K562 (cell line): ENCODE data around the gene APOL2. TPM values are rescaled to one million over a fixed set of nuclear protein-coding genes. Genes with fewer than 3 reads are reported as not detected.

Source experiments
- FOXP4 ChIP-seq: sonication (generic); formaldehyde crosslinking; IDR thresholded peaks from 2 replicates; pipeline ENCODE4 v1.8.0; 2022; ENCODE audit warnings: mild to moderate bottlenecking, missing genetic modification reagents, borderline replicate concordance
- KDM5B ChIP-seq: fragments of 200-600 bp; sonication (generic); IDR thresholded peaks from 2 replicates; pipeline ENCODE4 v1.6.1; 2012; ENCODE audit warnings: low read depth, mild to moderate bottlenecking, moderate library complexity, low read length, control low read depth, inconsistent platforms; ENCODE audit not compliant: insufficient replicate concordance
- KLF6 ChIP-seq: fragments of 250-450 bp; sonication (Bioruptor Pico); IDR thresholded peaks from 2 replicates; pipeline ENCODE4 v1.4.0; 2020; ENCODE audit warnings: mild to moderate bottlenecking, moderate library complexity, borderline replicate concordance
- NBN ChIP-seq: fragments of 450-650 bp; IDR thresholded peaks from 2 replicates; pipeline ENCODE4 v1.6.1; 2016; ENCODE audit warnings: low read depth, mild to moderate bottlenecking
- NCOA6 ChIP-seq: fragments of 450-650 bp; IDR thresholded peaks from 2 replicates; pipeline ENCODE4 v1.6.1; 2017; ENCODE audit warnings: mild to moderate bottlenecking
- POLR2G ChIP-seq: fragments of 200-400 bp; formaldehyde crosslinking; IDR thresholded peaks from 2 replicates; pipeline ENCODE4 v1.6.1; 2017; ENCODE audit warnings: low read depth, mild to moderate bottlenecking, antibody characterized with exemption, low read length, moderate library complexity
- TBL1XR1 ChIP-seq, 2 experiments: IDR thresholded peaks; 2 replicates each; pipeline ENCODE4 v1.6.1; 2012; ENCODE audit warnings: improper control_type of control experiment in 2 of 2, low read length in 2 of 2, mild to moderate bottlenecking in 1 of 2
- TOE1 ChIP-seq, 2 experiments: fragments of 450-650 bp in 1 of 2; sonication (generic) in 1 of 2; formaldehyde crosslinking in 1 of 2; IDR thresholded peaks; 2 replicates each; pipeline versions ENCODE4 v1.7.1 to v1.8.0; 2016 to 2022; ENCODE audit warnings: borderline replicate concordance in 2 of 2, mild to moderate bottlenecking in 2 of 2, antibody characterized with exemption in 1 of 2, inconsistent platforms in 1 of 2, low read depth in 1 of 2, missing genetic modification reagents in 1 of 2, moderate library complexity in 1 of 2
- TSHZ1 ChIP-seq: fragments of 250-450 bp; sonication (Bioruptor Pico); IDR thresholded peaks from 2 replicates; pipeline ENCODE4 v1.4.0; 2020; ENCODE audit warnings: mild to moderate bottlenecking, moderate library complexity
- U2AF1 ChIP-seq: fragments of 200-400 bp; formaldehyde crosslinking; optimal IDR thresholded peaks from 2 replicates; pipeline ENCODE3; 2017; ENCODE audit warnings: mild to moderate bottlenecking, low read depth, low read length, moderate library complexity
- ZNF253 ChIP-seq: fragments of 250-450 bp; sonication (Bioruptor Pico); conservative IDR thresholded peaks from 2 replicates; pipeline ENCODE4 v1.6.1; 2021; ENCODE audit warnings: mild to moderate bottlenecking
- ZNF707 ChIP-seq: fragments of 250-450 bp; sonication (Bioruptor Pico); conservative IDR thresholded peaks from 2 replicates; pipeline ENCODE4 v1.8.0; 2022; ENCODE audit warnings: inconsistent platforms, mild to moderate bottlenecking, moderate library complexity
- polyA plus RNA-seq, 8 experiments: library from polyadenylated mRNA; depleted of rRNA in 4 of 8; stranded (reverse) in 5 of 8; unstranded in 3 of 8; fragments of >200 nt; fragmentation: Nextera tagmentation in 2 of 8; fragmentation: Illumina TruSeq in 1 of 8; extraction: Ambion mirVana in 2 of 8; extraction: Trizol in 1 of 8; gene quantifications; 2 replicates each; pipeline versions ENCODE4 v1.2.1 to v1.2.3, GENCODE V29; 2011 to 2014; ENCODE audit warnings: inconsistent platforms in 1 of 8, missing spikeins in 1 of 8
- total RNA-seq, 7 experiments: library from RNA; depleted of rRNA in 6 of 7; stranded (reverse); fragments of >200 nt in 6 of 7; fragmentation: Illumina TruSeq in 2 of 7; extraction: Trizol in 2 of 7; gene quantifications; 2 replicates each; pipeline versions ENCODE4 v1.2.1 to v1.2.3, GENCODE V29; 2011 to 2021; ENCODE audit warnings: low replicate concordance in 1 of 7
- TF ChIP-seq, protein P1 (sequence below), 2 experiments: fragments of 450-650 bp; IDR thresholded peaks; 2 replicates each; pipeline ENCODE4 v1.6.1; 2016
- TF ChIP-seq, protein P2 (sequence below), 3 experiments: fragments of 200-800 bp in 1 of 3; fragments of 250-450 bp in 1 of 3; fragments of 450-650 bp in 1 of 3; sonication (Bioruptor Pico) in 1 of 3; sonication (Bioruptor generic) in 1 of 3; formaldehyde crosslinking in 1 of 3; IDR thresholded peaks; 2 replicates each; pipeline versions ENCODE4 v1.6.1 to v1.8.0; 2016 to 2022; ENCODE audit warnings: mild to moderate bottlenecking in 2 of 3, missing genetic modification characterization in 2 of 3, missing compliant biosample characterization in 1 of 3, moderate library complexity in 1 of 3

Gene APOL2
- total and polyA plus RNA-seq, 9 of the 15 experiments (the other 6 are each of a cell fraction or from before 2014, with no cell fraction given) = 2.7 to 10.6 (median 8.9) TPM

DNA sequence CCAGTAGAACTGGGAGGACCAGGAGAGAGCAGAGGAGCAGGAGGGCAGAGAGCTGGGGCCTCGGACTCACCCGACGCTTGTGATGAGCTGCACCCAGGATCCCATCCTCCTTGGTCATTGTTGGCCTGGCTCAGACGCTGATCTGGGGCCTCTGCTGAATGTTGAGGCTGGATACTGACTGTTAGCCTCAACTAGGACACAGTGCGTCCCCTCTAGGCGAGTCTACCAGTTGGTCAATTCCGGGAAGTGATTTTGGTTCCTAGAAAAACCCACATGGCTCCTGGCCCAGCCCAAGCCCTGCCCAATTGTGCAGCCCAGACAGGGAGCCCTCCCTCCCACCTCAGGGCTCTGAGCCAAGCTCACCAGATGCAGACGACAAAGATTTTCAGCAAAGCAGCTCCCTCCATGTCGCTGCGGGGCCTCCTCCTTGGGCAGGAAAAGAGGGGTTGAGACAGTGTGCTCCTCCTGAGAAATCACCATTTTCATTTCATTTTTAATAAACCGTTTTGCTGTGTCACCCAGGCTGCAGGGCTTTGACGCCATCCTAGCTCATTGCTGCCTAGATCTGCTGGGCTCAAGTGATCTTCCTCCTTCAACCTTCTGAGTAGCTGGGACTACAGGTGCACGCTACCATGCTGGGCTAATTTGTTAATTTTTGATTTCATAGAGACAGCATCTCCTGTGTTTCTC, 37.6 kb downstream of the APOL2 start, which contains the start of gene APOL4 (continued):
- TF ChIP-seq, protein P1, sequence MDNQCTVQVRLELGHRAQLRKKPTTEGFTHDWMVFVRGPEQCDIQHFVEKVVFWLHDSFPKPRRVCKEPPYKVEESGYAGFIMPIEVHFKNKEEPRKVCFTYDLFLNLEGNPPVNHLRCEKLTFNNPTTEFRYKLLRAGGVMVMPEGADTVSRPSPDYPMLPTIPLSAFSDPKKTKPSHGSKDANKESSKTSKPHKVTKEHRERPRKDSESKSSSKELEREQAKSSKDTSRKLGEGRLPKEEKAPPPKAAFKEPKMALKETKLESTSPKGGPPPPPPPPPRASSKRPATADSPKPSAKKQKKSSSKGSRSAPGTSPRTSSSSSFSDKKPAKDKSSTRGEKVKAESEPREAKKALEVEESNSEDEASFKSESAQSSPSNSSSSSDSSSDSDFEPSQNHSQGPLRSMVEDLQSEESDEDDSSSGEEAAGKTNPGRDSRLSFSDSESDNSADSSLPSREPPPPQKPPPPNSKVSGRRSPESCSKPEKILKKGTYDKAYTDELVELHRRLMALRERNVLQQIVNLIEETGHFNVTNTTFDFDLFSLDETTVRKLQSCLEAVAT (IDR thresholded peaks at IDR 0.05) = peak in 1 of 2 experiments; percentile 89; a peak in 2 of 4 replicates
- TF ChIP-seq ZNF707 (CRISPR knock-in tag) = no peak
- 0 out of 2 replicates have a peak, but pooled peaks have one; percentile 37 for TF ChIP-seq NCOA6
- no peak for TF ChIP-seq U2AF1
- TF ChIP-seq, protein P2, sequence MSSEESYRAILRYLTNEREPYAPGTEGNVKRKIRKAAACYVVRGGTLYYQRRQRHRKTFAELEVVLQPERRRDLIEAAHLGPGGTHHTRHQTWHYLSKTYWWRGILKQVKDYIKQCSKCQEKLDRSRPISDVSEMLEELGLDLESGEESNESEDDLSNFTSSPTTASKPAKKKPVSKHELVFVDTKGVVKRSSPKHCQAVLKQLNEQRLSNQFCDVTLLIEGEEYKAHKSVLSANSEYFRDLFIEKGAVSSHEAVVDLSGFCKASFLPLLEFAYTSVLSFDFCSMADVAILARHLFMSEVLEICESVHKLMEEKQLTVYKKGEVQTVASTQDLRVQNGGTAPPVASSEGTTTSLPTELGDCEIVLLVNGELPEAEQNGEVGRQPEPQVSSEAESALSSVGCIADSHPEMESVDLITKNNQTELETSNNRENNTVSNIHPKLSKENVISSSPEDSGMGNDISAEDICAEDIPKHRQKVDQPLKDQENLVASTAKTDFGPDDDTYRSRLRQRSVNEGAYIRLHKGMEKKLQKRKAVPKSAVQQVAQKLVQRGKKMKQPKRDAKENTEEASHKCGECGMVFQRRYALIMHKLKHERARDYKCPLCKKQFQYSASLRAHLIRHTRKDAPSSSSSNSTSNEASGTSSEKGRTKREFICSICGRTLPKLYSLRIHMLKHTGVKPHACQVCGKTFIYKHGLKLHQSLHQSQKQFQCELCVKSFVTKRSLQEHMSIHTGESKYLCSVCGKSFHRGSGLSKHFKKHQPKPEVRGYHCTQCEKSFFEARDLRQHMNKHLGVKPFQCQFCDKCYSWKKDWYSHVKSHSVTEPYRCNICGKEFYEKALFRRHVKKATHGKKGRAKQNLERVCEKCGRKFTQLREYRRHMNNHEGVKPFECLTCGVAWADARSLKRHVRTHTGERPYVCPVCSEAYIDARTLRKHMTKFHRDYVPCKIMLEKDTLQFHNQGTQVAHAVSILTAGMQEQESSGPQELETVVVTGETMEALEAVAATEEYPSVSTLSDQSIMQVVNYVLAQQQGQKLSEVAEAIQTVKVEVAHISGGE (CRISPR knock-in tag; IDR thresholded peaks at IDR 0.05) = 0 out of 6 replicates have a peak, but pooled peaks of 1 of the 3 experiments have one; percentile 22
- TF ChIP-seq TBL1XR1 (IDR thresholded peaks at IDR 0.05; ENCODE audit: low read length in 2 of 2) = peak in 1 of 2 experiments; percentile 75; a peak in 1 of 4 replicates
- TF ChIP-seq TOE1 (IDR thresholded peaks at IDR 0.05; ENCODE audit: borderline replicate concordance) = peak; percentile 37; the same call in 1 of the 2 replicates
- TF ChIP-seq TOE1 (CRISPR knock-in tag; IDR thresholded peaks at IDR 0.05; ENCODE audit: borderline replicate concordance, low read depth) = no peak
- no peak for TF ChIP-seq KLF6 (CRISPR knock-in tag)
- no peak for TF ChIP-seq FOXP4 (CRISPR knock-in tag)
- TF ChIP-seq KDM5B = peak; percentile 67
- TF ChIP-seq ZNF253 (CRISPR knock-in tag) = no peak
- TF ChIP-seq NBN = 0 out of 2 replicates have a peak, but pooled peaks have one; percentile 54
- TF ChIP-seq POLR2G = peak; percentile 59
- no peak for TF ChIP-seq TSHZ1 (CRISPR knock-in tag)
